ENCODE results near the gene RAB24. TPM values are rescaled to one million over a fixed set of nuclear protein-coding genes. Genes with fewer than 3 reads are reported as not detected.
"Not testable (repeated sequence)": the region's sequence is repeated elsewhere in the genome, so short reads cannot be mapped to it uniquely, and the experiment has no call there.

RAB24 gene
- total and polyA plus RNA-seq, 9 donors, result 17.0 to 40.4 (median 26.8) TPM

DNA sequence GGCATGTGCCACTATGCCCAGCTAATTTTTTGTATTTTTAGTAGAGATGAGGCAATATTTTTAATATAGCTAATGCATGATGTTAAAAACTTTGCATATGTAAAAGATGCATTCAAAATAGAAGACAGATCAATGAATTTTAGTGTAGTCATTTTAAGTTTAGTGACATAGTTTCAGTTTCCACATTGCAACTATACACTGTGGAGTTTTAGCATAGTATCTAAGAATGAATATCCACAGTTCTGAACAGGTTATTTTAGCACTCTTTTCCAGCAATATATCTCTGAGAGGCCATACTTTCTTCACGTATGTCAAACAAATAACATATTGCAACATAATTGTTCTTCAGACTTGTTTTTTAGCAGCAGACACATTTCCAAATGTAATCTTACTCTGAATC, 39.3 kb downstream of the RAB24 start:
- no peak for DNase-seq
- Histone ChIP-seq H3K9me3 (no peaks in the 10 kb centered on the region), H3K27ac (no peak overlapping the region), H3K4me1 (ENCODE audit: insufficient read depth) (no peaks in the 10 kb centered on the region), H3K4me3 (no peak overlapping the region), H3K36me3 (no peaks in the 10 kb centered on the region), H3K27me3 (no peaks in the 10 kb centered on the region)
- TF ChIP-seq EP300 (IDR thresholded peaks at IDR 0.05) (no peak), CTCF (IDR thresholded peaks at IDR 0.05) (no peak), POLR2A (IDR thresholded peaks at IDR 0.05) (no peak)
- 0 to 93% (median 92%) methylated on average over 1 of the region's 1 CpG for WGBS, 3 donors
- intact Hi-C loops (cut with DNase I), result no loop called here

GRCh38 chr5:177261510-177261909, 42.0 kb downstream of the RAB24 start:
- Histone ChIP-seq H3K27ac (no peak overlapping the region), H3K36me3 (no peaks in the 10 kb centered on the region), H3K27me3 (no peaks in the 10 kb centered on the region), H3K9me3 (no peaks in the 10 kb centered on the region), H3K4me1 (ENCODE audit: insufficient read depth) (no peaks in the 10 kb centered on the region), H3K4me3 (no peak overlapping the region)
- WGBS, 3 donors, result 80 to 95% (median 87%) methylated on average over 1 of the region's 1 CpG
- DNase-seq, result no peak
- intact Hi-C loops (cut with DNase I), result no loop called here
- TF ChIP-seq CTCF (IDR thresholded peaks at IDR 0.05), result no peak
- no peak for TF ChIP-seq POLR2A (IDR thresholded peaks at IDR 0.05)
- no peak for TF ChIP-seq EP300 (IDR thresholded peaks at IDR 0.05)

GRCh38 chr5:177260961-177261360, 42.6 kb downstream of the RAB24 start:
- no peaks in the 10 kb centered on the region for H3K4me1 ChIP-seq (ENCODE audit: insufficient read depth)
- H3K27ac ChIP-seq, result no peak overlapping the region
- TF ChIP-seq POLR2A (IDR thresholded peaks at IDR 0.05), result no peak
- TF ChIP-seq CTCF (IDR thresholded peaks at IDR 0.05), result no peak
- TF ChIP-seq EP300 (IDR thresholded peaks at IDR 0.05), result no peak
- intact Hi-C loops (cut with DNase I), result no loop called here
- no peak overlapping the region for H3K4me3 ChIP-seq
- H3K27me3 ChIP-seq, result no peaks in the 10 kb centered on the region
- 86 to 93% (median 92%) methylated on average over 7 of the region's 7 CpGs for WGBS, 3 donors
- H3K9me3 ChIP-seq, result no peaks in the 10 kb centered on the region
- DNase-seq, result no peak
- H3K36me3 ChIP-seq, result no peaks in the 10 kb centered on the region

- H3K36me3 ChIP-seq; H3K4me3 ChIP-seq; intact Hi-C loops (cut with DNase I); H3K9me3 ChIP-seq; H3K27ac ChIP-seq; H3K27me3 ChIP-seq; DNase-seq; H3K4me1 ChIP-seq (ENCODE audit: insufficient read depth): not testable (repeated sequence)
- WGBS, 3 donors, result 94 to 97% (median 94%) methylated on average over 7 of the region's 7 CpGs
These were observed 44.8 kb downstream of the RAB24 start for GRCh38 chr5:177258711-177259110.

- WGBS, 3 donors, result 50 to 57% (median 56%) methylated on average over 5 of the region's 5 CpGs
- intact Hi-C loops (cut with DNase I), result no loop called here
- Histone ChIP-seq H3K9me3 (no peaks in the 10 kb centered on the region), H3K4me3 (no peak overlapping the region), H3K36me3 (no peaks in the 10 kb centered on the region), H3K27me3 (no peaks in the 10 kb centered on the region), H3K27ac (no peak overlapping the region), H3K4me1 (ENCODE audit: insufficient read depth) (no peaks in the 10 kb centered on the region)
- DNase-seq, result no peak
- no peak for TF ChIP-seq POLR2A (IDR thresholded peaks at IDR 0.05)
These were observed 47.2 kb downstream of the RAB24 start for GRCh38 chr5:177256296-177256695.

DNA sequence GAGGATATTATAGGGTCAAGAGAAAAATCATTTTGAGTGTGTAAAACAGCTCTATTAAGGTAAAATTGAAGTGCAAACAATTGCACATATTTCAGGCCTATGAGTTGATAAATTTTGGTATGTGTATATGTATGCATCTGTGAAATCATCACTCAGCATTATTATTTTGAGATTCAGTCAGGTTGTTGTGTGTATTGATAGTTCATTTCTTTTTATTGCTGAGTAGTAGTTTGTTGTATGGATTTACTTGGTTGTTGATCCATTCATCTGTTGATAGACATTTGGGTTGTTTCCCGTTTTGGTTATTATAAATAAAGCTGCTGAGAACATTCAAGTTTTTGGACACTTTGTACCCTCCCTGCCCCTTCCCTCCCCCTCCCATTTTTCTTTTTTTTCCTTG, 50.3 kb downstream of the RAB24 start:
- Histone ChIP-seq H3K4me1 (ENCODE audit: insufficient read depth) (no peaks in the 10 kb centered on the region), H3K27ac (no peak overlapping the region), H3K4me3 (no peak overlapping the region), H3K36me3 (no peaks in the 10 kb centered on the region), H3K9me3 (no peaks in the 10 kb centered on the region), H3K27me3 (no peaks in the 10 kb centered on the region)
- intact Hi-C loops (cut with DNase I), result no loop called here
- TF ChIP-seq EP300 (IDR thresholded peaks at IDR 0.05) (no peak), CTCF (IDR thresholded peaks at IDR 0.05) (no peak), POLR2A (IDR thresholded peaks at IDR 0.05) (no peak)
- WGBS, 3 donors, result 55 to 73% (median 58%) methylated on average over 1 of the region's 1 CpG
- no peak for DNase-seq
